NCI-H69 (cell line): ENCODE measurements around the gene CFB.
"Not testable (repeated sequence)": the region's sequence is repeated elsewhere in the genome, so short reads cannot be mapped to it uniquely, and the experiment has no call there.

Experiments used
- DNase-seq: peaks from one replicate; lab custom pipeline; 2025; lab: John Stamatoyannopoulos, UW

Gene CFB

DNA sequence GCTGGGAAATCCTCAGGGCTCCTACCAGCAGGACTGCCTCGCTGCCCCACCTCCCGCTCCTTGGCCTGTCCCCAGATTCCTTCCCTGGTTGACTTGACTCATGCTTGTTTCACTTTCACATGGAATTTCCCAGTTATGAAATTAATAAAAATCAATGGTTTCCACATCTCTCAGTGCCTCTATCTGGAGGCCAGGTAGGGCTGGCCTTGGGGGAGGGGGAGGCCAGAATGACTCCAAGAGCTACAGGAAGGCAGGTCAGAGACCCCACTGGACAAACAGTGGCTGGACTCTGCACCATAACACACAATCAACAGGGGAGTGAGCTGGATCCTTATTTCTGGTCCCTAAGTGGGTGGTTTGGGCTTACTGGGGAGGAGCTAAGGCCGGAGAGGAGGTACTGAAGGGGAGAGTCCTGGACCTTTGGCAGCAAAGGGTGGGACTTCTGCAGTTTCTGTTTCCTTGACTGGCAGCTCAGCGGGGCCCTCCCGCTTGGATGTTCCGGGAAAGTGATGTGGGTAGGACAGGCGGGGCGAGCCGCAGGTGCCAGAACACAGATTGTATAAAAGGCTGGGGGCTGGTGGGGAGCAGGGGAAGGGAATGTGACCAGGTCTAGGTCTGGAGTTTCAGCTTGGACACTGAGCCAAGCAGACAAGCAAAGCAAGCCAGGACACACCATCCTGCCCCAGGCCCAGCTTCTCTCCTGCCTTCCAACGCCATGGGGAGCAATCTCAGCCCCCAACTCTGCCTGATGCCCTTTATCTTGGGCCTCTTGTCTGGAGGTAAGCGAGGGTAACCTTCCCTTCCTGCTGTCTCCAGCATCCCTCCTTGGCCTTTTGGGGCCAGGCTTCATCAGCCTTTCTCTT lies at the start of gene CFB:
CFB (plus strand) TSS at position 589 of the 863 bp plus-strand sequence; CDS start at position 716, 127 bp downstream.
- DNase-seq, result peak; percentile 18

DNA sequence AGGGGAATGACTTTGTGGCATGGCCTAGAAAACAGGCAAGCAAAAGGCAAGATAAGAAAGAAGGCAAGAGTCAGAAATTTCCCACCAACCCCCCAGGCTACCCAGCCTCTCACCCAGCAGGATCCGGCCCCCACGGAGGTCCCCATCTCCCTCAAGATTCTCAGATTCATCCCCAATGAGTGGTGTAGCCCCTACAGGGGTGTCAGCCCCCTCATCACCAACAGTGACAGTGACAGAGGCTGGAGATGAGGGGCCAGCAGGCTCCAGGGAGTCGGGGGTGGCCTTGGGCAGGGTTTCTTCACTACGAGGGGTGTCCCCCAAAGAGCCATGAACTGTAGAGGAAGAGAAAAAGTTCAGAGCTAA lies 49.4 kb upstream of the CFB start:
- DNase-seq, result no peak

DNA sequence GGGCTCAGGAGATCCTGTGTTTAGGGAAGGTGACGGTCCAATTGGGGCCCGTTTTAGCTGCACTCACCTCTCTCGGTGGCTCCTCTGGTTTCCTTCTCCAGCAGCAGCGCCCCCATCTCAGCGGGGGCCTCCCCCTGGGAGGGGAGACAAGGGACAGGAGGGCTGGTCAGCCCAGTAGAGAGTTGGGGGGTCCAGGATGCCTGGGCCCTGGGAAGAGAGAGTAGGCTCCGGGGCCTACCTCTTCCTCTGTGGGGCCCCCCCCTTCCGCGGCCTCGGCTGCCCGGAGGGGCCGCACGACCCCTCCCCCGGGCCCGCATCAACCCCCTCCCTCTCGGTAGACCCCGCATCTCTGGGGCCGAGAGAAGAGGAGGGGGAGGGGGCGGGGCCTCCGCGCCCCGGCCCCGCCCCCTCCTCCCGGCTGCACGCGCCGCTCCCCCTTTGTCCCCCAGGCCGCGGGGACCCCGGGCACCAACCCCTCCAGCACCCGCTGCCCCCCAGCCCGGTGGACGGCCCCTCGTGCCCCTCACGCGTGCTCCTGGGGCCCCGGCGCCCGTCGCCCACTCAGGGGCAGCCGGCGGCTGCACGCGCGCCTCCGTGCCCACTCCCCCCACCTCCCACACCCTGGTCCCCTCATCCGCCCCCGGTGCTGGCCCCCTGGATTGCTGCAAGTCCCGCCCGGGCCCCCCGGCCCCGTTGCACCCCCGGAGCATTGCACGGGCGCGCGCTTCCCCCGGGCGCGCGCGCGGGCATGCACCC lies 48.9 kb upstream of the CFB start:
- DNase-seq, result peak; percentile 68

DNA sequence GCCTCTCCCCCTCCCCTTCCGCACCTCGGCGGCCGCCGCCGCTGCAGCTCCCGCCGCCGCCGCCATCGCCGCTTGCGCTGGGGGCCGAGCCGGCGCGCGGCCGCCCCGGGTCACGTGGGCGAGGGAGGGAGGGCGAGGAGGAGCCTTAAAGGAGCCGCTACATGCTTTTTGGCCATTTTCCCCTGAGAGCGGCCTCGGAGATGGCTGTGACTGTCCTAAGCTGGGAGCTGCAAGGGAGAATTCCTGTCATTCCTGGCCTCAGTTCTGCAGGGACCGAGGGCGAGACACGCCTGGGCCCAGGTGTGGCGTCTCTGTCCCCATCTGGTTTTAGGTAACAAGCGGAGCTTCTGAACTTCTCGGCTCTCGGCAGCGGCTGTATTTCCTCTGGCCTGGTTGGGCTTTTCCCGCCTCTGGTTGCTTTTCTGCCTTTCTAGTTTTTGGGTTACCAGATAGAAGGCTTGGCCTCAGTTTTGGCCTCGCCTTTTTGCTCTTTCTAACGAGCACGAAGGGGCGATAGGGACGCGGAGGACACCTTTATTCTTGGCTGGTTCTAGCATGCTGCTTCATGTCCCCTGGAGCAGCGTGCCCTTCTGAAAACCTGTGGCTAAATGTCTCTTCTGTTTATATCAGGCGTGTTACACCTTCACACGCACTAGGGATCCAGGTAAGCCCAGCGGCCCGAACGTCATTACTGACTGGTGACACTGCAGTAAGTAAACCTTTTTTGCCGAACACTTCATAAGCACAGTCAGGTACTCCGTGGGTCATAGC lies 48.1 kb upstream of the CFB start, which contains the start of gene EHMT2:
EHMT2 (minus strand) TSS at position 87 of the 771 bp plus-strand sequence; CDS start at position 66, 21 bp downstream.
- peak; percentile 95 for DNase-seq

DNA sequence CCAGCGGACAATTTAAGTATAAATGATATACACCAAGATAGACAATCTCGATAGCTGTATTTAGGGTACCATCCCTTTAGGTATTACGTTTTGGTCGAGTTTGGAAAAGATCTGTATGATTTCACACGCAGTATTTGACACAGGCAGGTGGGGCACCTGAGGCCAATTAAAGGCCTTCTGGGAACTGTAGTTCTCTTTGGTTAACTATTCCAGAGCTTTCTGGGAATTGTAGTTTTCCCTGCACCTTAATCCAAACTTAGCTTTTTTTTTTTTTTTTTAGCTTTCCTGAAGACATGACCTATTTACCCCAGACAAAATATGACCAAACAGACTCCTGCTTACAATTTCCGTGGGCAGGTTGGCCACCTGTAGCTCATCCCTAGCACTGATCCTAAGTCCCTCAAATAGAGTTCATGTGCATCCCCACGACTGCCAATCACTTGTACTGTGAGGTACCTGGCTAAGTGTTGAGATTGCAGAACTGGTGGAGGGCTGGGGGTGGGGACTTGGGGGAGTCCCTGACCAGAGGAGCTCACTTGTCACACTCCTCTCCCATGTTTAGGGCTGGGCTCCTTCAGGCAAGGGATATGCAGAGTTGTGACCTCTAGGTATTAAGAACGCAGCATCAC lies 47.4 kb upstream of the CFB start:
- DNase-seq, result peak; percentile 83

DNA sequence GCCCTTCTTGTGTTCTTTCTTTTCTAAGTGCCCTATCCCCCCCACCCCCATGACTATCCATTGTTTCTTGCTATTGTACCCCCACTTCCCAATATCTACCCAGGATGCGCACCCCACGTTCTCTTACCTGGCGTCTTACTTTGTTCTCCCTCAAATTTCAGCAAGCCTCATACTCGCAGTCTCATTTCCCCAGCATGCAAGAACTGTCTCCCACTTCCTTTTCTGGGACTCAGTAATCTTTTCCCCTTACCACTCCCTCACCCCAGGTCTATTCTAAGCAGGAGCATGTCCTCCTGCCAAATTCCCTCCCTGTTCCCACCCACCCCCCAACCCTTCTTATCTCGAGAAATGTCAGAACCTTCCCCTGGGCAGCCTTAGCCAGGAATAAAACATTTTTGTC lies 46.7 kb upstream of the CFB start:
- DNase-seq, result no peak

DNA sequence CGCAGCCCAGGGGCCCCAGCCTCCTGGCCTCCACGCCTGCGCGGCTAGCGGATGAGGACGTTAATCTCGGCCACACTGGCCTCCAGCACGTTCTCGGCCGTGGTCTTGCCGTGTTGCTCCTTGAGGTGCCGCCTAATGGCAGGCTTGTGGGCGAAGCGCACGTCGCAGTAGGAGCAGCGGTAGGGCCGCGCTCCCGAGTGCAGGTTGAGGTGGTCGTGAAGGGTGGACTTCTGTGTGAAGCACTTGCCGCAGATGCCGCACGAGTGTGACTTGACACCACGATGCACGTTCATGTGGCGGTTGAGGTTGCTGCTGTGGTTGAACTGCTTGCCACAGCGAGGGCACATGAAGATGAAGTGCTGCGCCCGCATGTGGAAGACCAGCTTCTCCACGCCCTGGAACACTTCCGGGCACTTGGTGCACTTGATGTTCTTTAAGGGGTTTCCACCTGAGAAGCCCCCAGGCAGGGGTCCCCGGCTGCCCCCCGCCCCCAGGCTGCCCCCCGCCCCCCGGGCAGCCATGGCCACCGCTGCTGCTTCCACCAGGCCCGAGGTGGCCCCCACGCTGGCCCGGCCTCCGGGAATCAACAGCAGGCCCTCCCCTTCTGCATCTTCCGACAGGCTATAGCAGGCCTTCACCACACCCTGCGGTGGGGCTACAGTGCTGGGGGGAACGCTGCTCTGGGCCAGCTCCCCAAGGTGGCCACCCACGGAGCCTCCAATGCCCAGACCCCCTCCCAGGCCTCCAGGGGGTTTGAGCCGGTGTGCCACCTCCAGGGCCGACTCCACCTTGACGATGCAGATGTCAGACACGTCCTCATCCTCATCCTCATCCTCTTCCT lies 45.8 kb upstream of the CFB start:
- DNase-seq, result no peak

DNA sequence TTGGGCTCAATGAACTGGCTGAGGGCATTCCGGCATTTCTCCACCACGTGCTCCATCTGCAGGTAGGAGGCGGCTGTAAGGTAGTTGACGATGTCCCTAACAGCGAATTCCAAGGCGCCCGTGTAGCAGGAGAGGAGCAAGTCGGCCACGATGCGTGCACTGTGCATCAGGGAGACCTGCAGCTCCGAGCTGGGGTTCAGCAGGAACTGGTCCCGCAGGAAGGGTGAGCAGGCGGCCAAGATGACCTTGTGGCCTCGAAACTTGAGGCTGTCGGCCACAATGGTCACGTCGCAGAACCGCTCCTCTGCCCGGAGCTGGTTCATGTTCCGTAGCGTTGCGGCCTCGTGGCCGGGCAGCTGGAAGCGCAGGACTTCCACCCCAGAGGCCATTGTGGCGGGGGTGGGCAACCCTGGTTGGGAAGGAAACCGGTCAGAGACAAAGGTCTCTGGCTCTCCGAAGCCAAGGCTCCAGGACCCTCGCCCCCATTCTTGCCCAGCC lies 44.9 kb upstream of the CFB start:
- peak; percentile 34 for DNase-seq

DNA sequence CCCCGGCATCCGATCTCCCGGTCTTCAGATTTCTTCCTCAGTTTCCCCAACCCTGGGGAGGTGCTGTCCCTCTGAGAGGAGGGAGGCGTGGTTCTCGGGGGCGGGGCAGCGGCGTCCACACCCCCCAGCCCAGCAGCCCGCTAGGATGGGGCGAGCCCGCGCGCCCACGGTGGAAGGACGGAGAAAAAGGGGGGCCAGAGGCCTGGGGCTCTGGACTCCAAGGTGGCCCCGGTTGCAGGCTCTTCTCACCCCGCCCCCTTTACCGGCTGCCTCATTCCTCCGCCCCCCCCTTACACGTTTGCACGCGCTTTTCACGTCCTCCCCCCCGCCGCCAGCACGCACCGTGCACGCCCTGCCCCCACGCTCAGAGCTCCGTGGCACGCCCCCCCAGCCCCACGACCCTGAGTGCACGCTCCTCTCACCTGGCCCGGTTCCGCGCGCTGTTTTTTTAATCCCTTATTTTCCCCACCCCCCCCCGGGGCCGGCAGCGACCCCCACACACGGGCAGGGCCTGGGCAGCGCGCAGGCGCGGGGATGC lies 44.4 kb upstream of the CFB start:
- DNase-seq, result peak; percentile 81

GRCh38 chr6:31901953-31902643 lies 43.8 kb upstream of the CFB start, which contains the start of gene ZBTB12:
Gene ZBTB12, minus strand, starts transcription at chr6:31902086. Its CDS starts 781 bp downstream, at chr6:31901305.
- peak; percentile 99 for DNase-seq

- no peak for DNase-seq
Measured at GRCh38 chr6:31903957-31904356, 41.9 kb upstream of the CFB start.

- no peak for DNase-seq
Measured at GRCh38 chr6:31905041-31905440, 40.9 kb upstream of the CFB start.

GRCh38 chr6:31906122-31906521 lies 39.8 kb upstream of the CFB start:
- DNase-seq, result no peak

DNA sequence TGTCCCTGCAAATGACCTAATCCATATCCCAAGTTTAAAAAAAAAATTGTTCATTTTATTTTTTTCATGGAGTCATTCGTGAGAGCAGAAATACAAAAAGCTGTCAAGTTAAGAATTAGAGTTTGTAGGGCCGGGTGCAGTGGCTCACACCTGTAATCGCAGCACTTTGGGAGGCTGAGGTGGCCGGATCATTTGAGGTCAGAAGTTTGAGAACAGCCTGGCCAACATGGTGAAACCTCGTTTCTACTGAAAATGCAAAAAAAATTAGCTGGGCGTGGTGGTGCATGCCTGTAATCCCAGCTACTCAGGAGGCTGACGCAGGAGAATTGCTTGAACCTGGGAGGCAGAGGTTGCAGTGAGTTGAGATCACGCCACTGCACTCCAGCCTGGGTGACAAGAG lies 39.2 kb upstream of the CFB start:
- DNase-seq, result not testable (repeated sequence)

DNA sequence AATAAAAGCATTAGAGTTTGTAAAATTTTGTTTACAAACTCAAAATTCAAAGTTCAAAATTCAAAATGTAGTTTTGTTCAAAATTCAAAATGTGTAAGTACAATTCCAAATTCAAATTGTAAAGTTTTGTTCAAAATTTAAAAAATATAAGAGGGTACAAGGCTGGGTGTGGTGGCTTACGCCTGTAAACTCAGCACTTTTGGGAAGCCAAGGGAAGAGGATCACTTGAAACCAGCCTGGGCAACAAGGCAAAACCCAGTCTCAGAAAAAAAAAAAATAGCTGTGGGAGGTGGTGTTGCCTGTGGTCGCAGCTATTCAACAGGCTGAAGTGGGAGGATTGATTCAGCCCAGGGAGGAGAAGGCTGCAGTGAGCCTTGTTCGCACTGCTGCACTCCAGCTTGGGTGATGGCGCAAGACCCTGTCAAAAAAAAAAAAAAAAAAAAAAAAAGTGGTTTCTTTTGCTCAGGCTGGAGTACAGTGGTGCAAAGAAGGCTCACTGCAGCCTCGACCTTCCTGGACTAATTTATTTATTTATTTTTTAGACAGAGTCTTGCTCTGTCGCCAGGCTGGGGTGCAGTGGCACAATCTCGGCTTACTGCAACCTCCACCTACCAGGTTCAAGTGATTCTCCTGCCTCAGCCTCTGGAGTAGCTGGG lies 38.6 kb upstream of the CFB start:
- DNase-seq, result no peak

DNA sequence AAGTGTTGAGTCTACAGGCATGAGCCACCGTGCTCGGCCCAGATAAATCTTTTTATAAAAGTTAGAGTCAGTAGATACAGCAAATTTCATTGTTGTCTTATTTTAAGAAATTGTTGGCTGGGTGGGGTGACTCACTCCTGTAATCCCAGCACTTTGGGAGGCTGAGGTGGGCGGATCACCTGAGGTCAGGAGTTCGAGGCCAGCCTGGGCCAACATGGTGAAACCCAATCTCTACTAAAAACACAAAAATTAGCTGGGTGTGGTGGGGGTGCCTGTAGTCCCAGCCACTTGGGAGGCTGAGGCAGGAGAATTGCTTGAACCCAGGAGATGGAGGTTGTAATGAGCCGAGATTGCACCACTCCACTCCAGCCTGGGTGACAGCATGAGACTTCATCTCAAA lies 37.6 kb upstream of the CFB start:
- DNase-seq, result not testable (repeated sequence)

- peak; percentile 12 for DNase-seq
Measured at GRCh38 chr6:31908791-31909190, 37.1 kb upstream of the CFB start.

GRCh38 chr6:31909298-31909697 lies 36.6 kb upstream of the CFB start:
- DNase-seq, result not testable (repeated sequence)
